Astrocyte (in vitro differentiated cells and primary cell): Measurements from ENCODE around the gene PLCH2. TPM values are rescaled to one million over a fixed set of nuclear protein-coding genes. Genes with fewer than 3 reads are reported as not detected.

Experiments
- DNase-seq: peaks from one replicate; pipeline ENCODE4 v3.0.0-alpha.2; 2010; ENCODE audit warnings: low read depth
- FAIRE-seq: peaks from 2 replicates; lab custom pipeline; 2011; peaks lifted over from hg19 to GRCh38; lab: Jason Lieb, UNC
- H2AFZ ChIP-seq: 2 replicates; pipeline ENCODE4 v1.6.0; 2012; ENCODE audit warnings: low read depth, low read length, inconsistent platforms
- H3K27ac ChIP-seq: 2 replicates; pipeline ENCODE4 v1.5.1; 2011; ENCODE audit warnings: low read depth, low read length, inconsistent platforms
- H3K27me3 ChIP-seq: 2 replicates; pipeline ENCODE4 v1.6.0; 2011; ENCODE audit warnings: low read length, inconsistent platforms; ENCODE audit not compliant: insufficient read depth
- H3K36me3 ChIP-seq: 2 replicates; pipeline ENCODE4 v1.5.1; 2011; ENCODE audit warnings: low read length, inconsistent platforms; ENCODE audit not compliant: insufficient read depth
- H3K4me1 ChIP-seq: 2 replicates; pipeline ENCODE4 v1.5.1; 2011; ENCODE audit warnings: low read length, inconsistent platforms; ENCODE audit not compliant: insufficient read depth
- H3K4me2 ChIP-seq: 2 replicates; pipeline ENCODE4 v1.6.0; 2012; ENCODE audit warnings: low read length, inconsistent platforms
- H3K4me3 ChIP-seq: 2 replicates; pipeline ENCODE4 v1.5.1; 2011; ENCODE audit warnings: low read depth, mild to moderate bottlenecking, low read length, inconsistent platforms; ENCODE audit not compliant: insufficient read depth
- H3K79me2 ChIP-seq: 2 replicates; pipeline ENCODE4 v1.6.0; 2012; ENCODE audit warnings: mild to moderate bottlenecking, low read length, inconsistent platforms; ENCODE audit not compliant: insufficient read depth
- H3K9ac ChIP-seq: 2 replicates; pipeline ENCODE4 v1.6.0; 2012; ENCODE audit warnings: mild to moderate bottlenecking, low read length, inconsistent platforms
- H3K9me3 ChIP-seq: 2 replicates; pipeline ENCODE4 v1.5.1; 2012; ENCODE audit warnings: low read depth, mild to moderate bottlenecking, low read length, inconsistent platforms; ENCODE audit not compliant: insufficient read depth
- H4K20me1 ChIP-seq: 2 replicates; pipeline ENCODE4 v1.6.0; 2012; ENCODE audit warnings: low read length, inconsistent platforms; ENCODE audit not compliant: insufficient read depth
- H3K27ac Mint-ChIP-seq: one replicate; pipeline ENCODE4 v1.8.0; 2021; ENCODE audit warnings: mild to moderate bottlenecking, mixed read lengths; ENCODE audit not compliant: unreplicated experiment
- H3K27me3 Mint-ChIP-seq: one replicate; pipeline ENCODE4 v1.8.0; 2021; ENCODE audit warnings: low read depth, mixed read lengths; ENCODE audit not compliant: unreplicated experiment
- H3K36me3 Mint-ChIP-seq: one replicate; pipeline ENCODE4 v1.8.0; 2021; ENCODE audit warnings: low read depth, mixed read lengths; ENCODE audit not compliant: unreplicated experiment
- H3K4me1 Mint-ChIP-seq: one replicate; pipeline ENCODE4 v1.8.0; 2021; ENCODE audit warnings: low read depth, mixed read lengths; ENCODE audit not compliant: unreplicated experiment
- H3K4me3 Mint-ChIP-seq: one replicate; pipeline ENCODE4 v1.8.0; 2021; ENCODE audit warnings: mild to moderate bottlenecking, moderate library complexity, mixed read lengths; ENCODE audit not compliant: unreplicated experiment
- H3K9me3 Mint-ChIP-seq: one replicate; pipeline ENCODE4 v1.8.0; 2021; ENCODE audit warnings: mild to moderate bottlenecking, mixed read lengths; ENCODE audit not compliant: unreplicated experiment
- EZH2 ChIP-seq: IDR thresholded peaks from 2 replicates; pipeline ENCODE4 v1.6.1; 2012; ENCODE audit warnings: mild to moderate bottlenecking, low read length, inconsistent platforms; ENCODE audit not compliant: insufficient read depth
- total RNA-seq: library from RNA; stranded (reverse); gene quantifications from 2 replicates; pipeline ENCODE4 v1.2.1, GENCODE V29; 2021
- TF ChIP-seq, protein P1 (sequence below): IDR thresholded peaks from 2 replicates; pipeline ENCODE4 v1.5.1; 2011; ENCODE audit warnings: low read depth, mild to moderate bottlenecking, inconsistent platforms, low read length, moderate library complexity; ENCODE audit not compliant: insufficient read depth

PLCH2 gene
- total RNA-seq, 1 donor from 2014 or later, result 2.0 TPM

DNA sequence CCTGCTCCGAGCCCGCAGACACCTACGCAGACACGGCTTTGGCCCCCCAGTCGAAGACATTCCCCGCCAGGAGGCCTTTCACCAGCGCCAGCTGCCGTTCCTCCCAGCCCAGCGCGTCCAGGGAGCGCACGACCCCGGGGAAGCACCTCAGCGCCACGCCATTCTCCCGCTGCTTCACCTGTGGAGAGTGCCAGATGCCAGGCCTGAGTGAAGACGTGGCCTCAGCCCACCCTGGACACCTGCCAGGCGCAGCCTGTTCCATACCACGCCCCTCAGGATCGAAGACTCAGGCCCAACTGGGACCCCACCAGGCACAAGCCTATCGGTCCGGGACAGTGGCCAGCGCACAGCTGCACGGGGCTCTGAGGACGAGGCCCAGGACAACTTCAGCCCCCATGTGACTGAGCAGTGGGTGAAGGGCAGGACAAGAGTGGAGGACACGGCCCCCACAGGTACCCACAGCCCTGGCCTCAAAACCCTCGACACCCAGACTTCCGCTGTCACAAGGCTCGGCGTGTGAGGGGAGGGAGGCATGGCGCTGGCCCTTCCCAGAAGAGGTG, 36.9 kb downstream of the PLCH2 start:
- no peak for FAIRE-seq
- Histone ChIP-seq H3K9ac (no peak overlapping the region), H4K20me1 (peaks cover 26% of the 10 kb centered on the region), H3K79me2 (no peaks in the 10 kb centered on the region), H3K27me3 (no peaks in the 10 kb centered on the region), H3K9me3 (no peaks in the 10 kb centered on the region), H3K4me3 (no peak overlapping the region), H3K27ac (no peak overlapping the region), H2AFZ (no peak overlapping the region), H3K4me1 (no peaks in the 10 kb centered on the region), H3K4me2 (no peak overlapping the region), H3K36me3 (peaks cover 7% of the 10 kb centered on the region)
- TF ChIP-seq, protein P1, sequence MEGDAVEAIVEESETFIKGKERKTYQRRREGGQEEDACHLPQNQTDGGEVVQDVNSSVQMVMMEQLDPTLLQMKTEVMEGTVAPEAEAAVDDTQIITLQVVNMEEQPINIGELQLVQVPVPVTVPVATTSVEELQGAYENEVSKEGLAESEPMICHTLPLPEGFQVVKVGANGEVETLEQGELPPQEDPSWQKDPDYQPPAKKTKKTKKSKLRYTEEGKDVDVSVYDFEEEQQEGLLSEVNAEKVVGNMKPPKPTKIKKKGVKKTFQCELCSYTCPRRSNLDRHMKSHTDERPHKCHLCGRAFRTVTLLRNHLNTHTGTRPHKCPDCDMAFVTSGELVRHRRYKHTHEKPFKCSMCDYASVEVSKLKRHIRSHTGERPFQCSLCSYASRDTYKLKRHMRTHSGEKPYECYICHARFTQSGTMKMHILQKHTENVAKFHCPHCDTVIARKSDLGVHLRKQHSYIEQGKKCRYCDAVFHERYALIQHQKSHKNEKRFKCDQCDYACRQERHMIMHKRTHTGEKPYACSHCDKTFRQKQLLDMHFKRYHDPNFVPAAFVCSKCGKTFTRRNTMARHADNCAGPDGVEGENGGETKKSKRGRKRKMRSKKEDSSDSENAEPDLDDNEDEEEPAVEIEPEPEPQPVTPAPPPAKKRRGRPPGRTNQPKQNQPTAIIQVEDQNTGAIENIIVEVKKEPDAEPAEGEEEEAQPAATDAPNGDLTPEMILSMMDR, result no peak
- no peak for TF ChIP-seq EZH2
- Mint-ChIP-seq H3K4me1 (no peaks in the 10 kb centered on the region), H3K27me3 (no peaks in the 10 kb centered on the region), H3K27ac (no peak overlapping the region), H3K9me3 (no peaks in the 10 kb centered on the region), H3K4me3 (no peak overlapping the region), H3K36me3 (no peaks in the 10 kb centered on the region)
- no peak for DNase-seq

DNA sequence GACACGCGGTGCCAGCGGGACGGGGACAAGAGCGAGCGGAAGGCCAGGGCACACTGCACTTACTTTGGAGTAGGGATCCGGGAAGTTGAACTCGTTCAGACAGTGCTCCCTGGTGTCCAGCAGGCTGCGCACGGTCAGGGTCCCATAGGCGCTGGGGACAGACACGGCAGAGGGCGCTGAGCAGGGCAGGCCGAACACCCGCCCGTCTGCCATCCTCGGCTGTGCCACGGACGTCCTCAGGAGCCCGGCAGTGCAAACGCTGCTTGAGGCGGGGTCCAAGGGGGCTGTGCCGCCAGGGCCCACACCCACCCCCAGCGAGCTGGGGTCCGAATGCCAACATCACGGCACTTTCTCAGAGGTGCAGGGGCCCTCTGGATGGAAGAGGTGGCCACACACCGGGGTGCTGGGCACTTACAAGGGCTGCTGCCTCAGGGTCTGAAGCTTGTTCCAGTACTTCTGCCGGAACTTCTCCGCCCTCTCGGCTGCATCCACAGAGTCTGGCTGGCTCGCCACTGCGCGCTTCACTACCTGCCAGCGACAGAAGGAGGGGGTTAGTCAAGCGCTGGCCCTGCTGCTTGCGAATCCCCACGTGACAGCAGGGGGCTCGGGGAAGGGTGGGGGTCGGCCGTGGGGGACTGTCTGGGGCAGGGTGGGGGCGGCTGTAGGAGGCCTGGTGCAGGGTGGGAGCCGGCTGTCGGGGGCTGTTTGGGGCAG, 38.0 kb downstream of the PLCH2 start:
- Mint-ChIP-seq H3K4me1 (no peaks in the 10 kb centered on the region), H3K9me3 (no peaks in the 10 kb centered on the region), H3K27me3 (no peaks in the 10 kb centered on the region), H3K36me3 (no peaks in the 10 kb centered on the region), H3K27ac (no peak overlapping the region), H3K4me3 (no peak overlapping the region)
- DNase-seq, result no peak
- H3K4me3 ChIP-seq, result no peak overlapping the region
- TF ChIP-seq, protein P1, result no peak
- TF ChIP-seq EZH2, result no peak
- H3K9me3 ChIP-seq, result no peaks in the 10 kb centered on the region
- H3K4me1 ChIP-seq, result no peaks in the 10 kb centered on the region
- no peak overlapping the region for H2AFZ ChIP-seq
- H3K36me3 ChIP-seq, result peaks cover 7% of the 10 kb centered on the region
- peaks cover 27% of the 10 kb centered on the region for H4K20me1 ChIP-seq
- no peak for FAIRE-seq
- no peak overlapping the region for H3K27ac ChIP-seq
- H3K79me2 ChIP-seq, result no peaks in the 10 kb centered on the region
- no peak overlapping the region for H3K4me2 ChIP-seq
- no peaks in the 10 kb centered on the region for H3K27me3 ChIP-seq
- no peak overlapping the region for H3K9ac ChIP-seq
